Activated T-cell treated with anti-CD3 and anti-CD28 coated beads for 4 hours (primary cell): ENCODE results near the gene CHN1.

Source experiments
- DNase-seq: peaks from one replicate; pipeline ENCODE4 v3.0.0-alpha.2; 2020

The CHN1 gene

GRCh38 chr2:174970092-174970491 lies 35.1 kb downstream of the CHN1 start:
- DNase-seq = no peak

- DNase-seq = no peak
Measured at GRCh38 chr2:174969091-174969734, 36.0 kb downstream of the CHN1 start.

GRCh38 chr2:174967691-174968260 lies 37.4 kb downstream of the CHN1 start:
- DNase-seq = no peak

- DNase-seq = no peak
Measured at GRCh38 chr2:174967086-174967485, 38.1 kb downstream of the CHN1 start.

- DNase-seq = no peak
Measured at GRCh38 chr2:174965992-174966744, 39.0 kb downstream of the CHN1 start.

- no peak for DNase-seq
Measured at GRCh38 chr2:174965551-174965950, 39.6 kb downstream of the CHN1 start.

GRCh38 chr2:174964404-174964803 lies 40.8 kb downstream of the CHN1 start:
- DNase-seq = no peak

- no peak for DNase-seq
Measured at GRCh38 chr2:174963437-174964400, 41.5 kb downstream of the CHN1 start.

- no peak for DNase-seq
Measured at GRCh38 chr2:174959787-174960186, 45.4 kb downstream of the CHN1 start.

GRCh38 chr2:174957050-174957449 lies 48.1 kb downstream of the CHN1 start:
- DNase-seq = no peak

GRCh38 chr2:174952607-174953006 lies 52.6 kb downstream of the CHN1 start:
- no peak for DNase-seq

GRCh38 chr2:174951745-174952144 lies 53.4 kb downstream of the CHN1 start:
- DNase-seq = no peak

- no peak for DNase-seq
Measured at GRCh38 chr2:174949988-174950687, 55.0 kb downstream of the CHN1 start.

GRCh38 chr2:174945601-174946260 lies 59.5 kb downstream of the CHN1 start:
- no peak for DNase-seq

- DNase-seq = no peak
Measured at GRCh38 chr2:174939046-174939445, 66.1 kb downstream of the CHN1 start.

GRCh38 chr2:174931724-174932123 lies 73.5 kb downstream of the CHN1 start:
- no peak for DNase-seq

GRCh38 chr2:174929786-174930185 lies 75.4 kb downstream of the CHN1 start:
- no peak for DNase-seq

- no peak for DNase-seq
Measured at GRCh38 chr2:174925046-174925784, 80.0 kb downstream of the CHN1 start.

- no peak for DNase-seq
Measured at GRCh38 chr2:174924061-174924693, 81.0 kb downstream of the CHN1 start.

- no peak for DNase-seq
Measured at GRCh38 chr2:174919947-174920595, 85.1 kb downstream of the CHN1 start.
